ENCODE results near the gene ATXN2. TPM values are rescaled to one million over a fixed set of nuclear protein-coding genes. Genes with fewer than 3 reads are reported as not detected.

ATXN2 gene
- total and polyA plus RNA-seq, 9 of the 15 experiments (the other 6 are each of a cell fraction or from before 2014, with no cell fraction given), result 16.8 to 67.8 (median 29.3) TPM

- TF ChIP-seq TSHZ1 (CRISPR knock-in tag; IDR thresholded peaks at IDR 0.05) (no peak), MYBL2 (IDR thresholded peaks at IDR 0.05; ENCODE audit: low read depth) (no peak), MYBL2 (CRISPR knock-in tag; IDR thresholded peaks at IDR 0.05; ENCODE audit: borderline replicate concordance) (no peak), BACH1 (tag; IDR thresholded peaks at IDR 0.05) (no peak), C11orf30 (IDR thresholded peaks at IDR 0.05; ENCODE audit: low read depth) (peak; percentile 86), BRD9 (IDR thresholded peaks at IDR 0.05; ENCODE audit: low read depth, partially characterized antibody) (peak; percentile 2), FOXP4 (CRISPR knock-in tag; IDR thresholded peaks at IDR 0.05; ENCODE audit: borderline replicate concordance) (no peak), HDAC8 (tag; IDR thresholded peaks at IDR 0.05) (no peak), HMG20B (CRISPR knock-in tag; IDR thresholded peaks at IDR 0.05) (no peak), KLF1 (tag; IDR thresholded peaks at IDR 0.05) (no peak), ZNF316 (IDR thresholded peaks at IDR 0.05) (peak; percentile 89), SREBF1 (IDR thresholded peaks at IDR 0.05; ENCODE audit: borderline replicate concordance, low read depth, low read length) (no peak), HNRNPH1 (optimal IDR thresholded peaks at IDR 0.05; ENCODE audit: low read depth, low read length) (no peak), ZNF445 (CRISPR knock-in tag; IDR thresholded peaks at IDR 0.05; ENCODE audit: low read depth) (no peak), KDM1A (IDR thresholded peaks at IDR 0.05) (0 out of 4 replicates have a peak, but pooled peaks of 1 of the 2 experiments have one; percentile 3), CHD1 (IDR thresholded peaks at IDR 0.05; ENCODE audit: low read length) (no peak), CBX2 (IDR thresholded peaks at IDR 0.05; ENCODE audit: insufficient read depth, low read length, poor library complexity, severe bottlenecking) (no peak), SIX5 (IDR thresholded peaks at IDR 0.05; ENCODE audit: borderline replicate concordance in 1 of 2, insufficient read depth in 1 of 2, low read depth in 1 of 2, low read length in 2 of 2) (no peak), HNRNPL (IDR thresholded peaks at IDR 0.05; ENCODE audit: low read depth, low read length) (no peak), ZNF12 (CRISPR knock-in tag; IDR thresholded peaks at IDR 0.05) (no peak), MCM7 (IDR thresholded peaks at IDR 0.05) (no peak), ZNF232 (CRISPR knock-in tag; IDR thresholded peaks at IDR 0.05) (no peak)
- TF ChIP-seq, protein P1, sequence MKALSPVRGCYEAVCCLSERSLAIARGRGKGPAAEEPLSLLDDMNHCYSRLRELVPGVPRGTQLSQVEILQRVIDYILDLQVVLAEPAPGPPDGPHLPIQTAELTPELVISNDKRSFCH (CRISPR knock-in tag; IDR thresholded peaks at IDR 0.05), result no peak
- TF ChIP-seq, protein P1 (tag; IDR thresholded peaks at IDR 0.05), result no peak
- TF ChIP-seq, protein P2, sequence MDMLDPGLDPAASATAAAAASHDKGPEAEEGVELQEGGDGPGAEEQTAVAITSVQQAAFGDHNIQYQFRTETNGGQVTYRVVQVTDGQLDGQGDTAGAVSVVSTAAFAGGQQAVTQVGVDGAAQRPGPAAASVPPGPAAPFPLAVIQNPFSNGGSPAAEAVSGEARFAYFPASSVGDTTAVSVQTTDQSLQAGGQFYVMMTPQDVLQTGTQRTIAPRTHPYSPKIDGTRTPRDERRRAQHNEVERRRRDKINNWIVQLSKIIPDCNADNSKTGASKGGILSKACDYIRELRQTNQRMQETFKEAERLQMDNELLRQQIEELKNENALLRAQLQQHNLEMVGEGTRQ (CRISPR knock-in tag; IDR thresholded peaks at IDR 0.05), result no peak
These were observed 189.7 kb downstream of the ATXN2 start (continued) for GRCh38 chr12:111409403-111409779.

All from K562 (cell line).